Thymus (tissue), 11 donors: ENCODE results near the gene POU2F3. TPM values are rescaled to one million over a fixed set of nuclear protein-coding genes. Genes with fewer than 3 reads are reported as not detected.
A peak's percentile ranks its signal among the peaks of the same experiment; 100 is the strongest.

Source experiments
- DNase-seq, 9 donors: peaks; one replicate each; pipeline ENCODE4 v3.0.0-alpha.2; 2013; ENCODE audit warnings: low spot score in 9 of 9, low read depth in 6 of 9, missing footprints in 1 of 9
- H3K27ac ChIP-seq, 2 donors: one replicate each; pipeline ENCODE4 v1.5.1; 2013; ENCODE audit warnings: control low read depth in 1 of 2, low read depth in 1 of 2, low read length in 1 of 2, mild to moderate bottlenecking in 1 of 2, moderate library complexity in 1 of 2
- H3K27me3 ChIP-seq, 2 donors: one replicate each; pipeline ENCODE4 v1.5.1; 2013; ENCODE audit warnings: low read length in 1 of 2; ENCODE audit not compliant: control insufficient read depth in 2 of 2, insufficient read depth in 1 of 2
- H3K36me3 ChIP-seq, 2 donors: one replicate each; pipeline ENCODE4 v1.5.1; 2013; ENCODE audit warnings: low read length in 1 of 2, mild to moderate bottlenecking in 1 of 2, moderate library complexity in 1 of 2; ENCODE audit not compliant: control insufficient read depth in 2 of 2, insufficient read depth in 2 of 2
- H3K4me1 ChIP-seq, 2 donors: one replicate each; pipeline ENCODE4 v1.5.1; 2013; ENCODE audit warnings: low read length in 2 of 2; ENCODE audit not compliant: control insufficient read depth in 2 of 2, insufficient read depth in 2 of 2
- H3K4me3 ChIP-seq, 2 donors: one replicate each; pipeline ENCODE4 v1.5.1; 2013; ENCODE audit warnings: low read length in 2 of 2, control low read depth in 1 of 2, mild to moderate bottlenecking in 1 of 2
- H3K9me3 ChIP-seq, 2 donors: one replicate each; pipeline ENCODE4 v1.5.1; 2013; ENCODE audit warnings: low read length in 1 of 2, mild to moderate bottlenecking in 1 of 2; ENCODE audit not compliant: control insufficient read depth in 2 of 2, insufficient read depth in 1 of 2
- WGBS: extraction: QIAGEN DNeasy Blood & Tissue Kit; methylation state at CpG from one replicate; pipeline ENCODE4 v1.1.7; 2013; 5-methylcytosine and 5-hydroxymethylcytosine counted together
- polyA plus RNA-seq: library from polyadenylated mRNA; stranded (reverse); fragments of 200-250 nt; gene quantifications from one replicate; pipeline ENCODE4 v1.2.3, GENCODE V29; 2013
- total RNA-seq: library from RNA; stranded (reverse); fragments of 120-200 nt; gene quantifications from one replicate; pipeline ENCODE4 v1.2.4, GENCODE V29; 2013
- donor health status: healthy.

Gene POU2F3
- total and polyA plus RNA-seq, 2 donors, result 0.19 to 2.0 TPM

DNA sequence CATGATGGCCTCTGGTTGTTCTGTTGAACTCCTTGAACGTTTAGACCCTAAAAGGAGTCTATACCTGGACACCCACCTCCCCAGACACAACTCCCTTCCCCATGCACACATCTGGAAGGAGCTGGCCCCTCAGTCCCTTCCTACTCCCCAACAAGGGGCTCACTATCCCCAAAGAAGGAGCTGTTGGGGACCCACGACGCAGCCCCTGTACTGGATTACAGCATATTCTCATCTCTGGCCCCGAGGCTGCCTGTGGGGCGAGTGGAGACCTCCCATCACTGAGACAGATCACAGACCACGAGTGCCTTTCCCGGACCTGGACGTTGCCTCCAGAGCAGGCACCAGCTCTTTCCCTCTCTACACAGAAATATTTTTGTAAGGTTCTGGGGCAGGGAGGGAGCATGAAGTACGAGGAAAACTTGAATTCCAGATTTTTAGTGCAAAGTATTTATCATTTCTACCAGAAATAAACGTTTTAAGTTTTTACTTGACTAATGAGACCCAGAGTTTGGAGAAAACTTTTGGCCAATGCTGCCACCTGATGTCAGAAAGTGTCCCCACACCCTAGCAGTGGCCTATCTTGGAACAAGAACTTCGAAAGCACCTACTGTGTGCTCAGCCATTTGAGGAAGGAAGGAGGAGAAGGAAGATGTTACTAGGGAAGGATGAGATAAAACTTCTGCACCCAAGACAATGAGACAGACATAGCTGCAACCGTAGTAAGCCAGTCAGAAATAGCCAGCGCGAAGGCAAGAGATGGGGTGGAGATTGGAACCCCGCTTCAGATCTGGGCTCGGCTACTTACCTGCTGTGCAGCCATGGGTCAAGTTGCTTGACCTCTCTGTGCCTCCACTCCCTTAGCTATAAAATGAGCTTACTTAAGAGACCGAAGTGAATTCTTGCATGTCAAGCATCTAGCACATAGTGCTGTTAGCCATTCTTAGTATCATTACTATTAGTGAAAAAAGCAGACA, 10.2 kb upstream of the POU2F3 start:
- Histone ChIP-seq H3K27me3 (peaks cover 0 to 12% of the 10 kb centered on the region in 2 donors), H3K4me1 (peaks cover 0 to 3% of the 10 kb centered on the region in 2 donors), H3K4me3 (no peak overlapping the region), H3K9me3 (no peaks in the 10 kb centered on the region), H3K36me3 (no peaks in the 10 kb centered on the region), H3K27ac (no peak overlapping the region)
- WGBS, result 81% methylated on average over 17 of the region's 17 CpGs
- no peak for DNase-seq

DNA sequence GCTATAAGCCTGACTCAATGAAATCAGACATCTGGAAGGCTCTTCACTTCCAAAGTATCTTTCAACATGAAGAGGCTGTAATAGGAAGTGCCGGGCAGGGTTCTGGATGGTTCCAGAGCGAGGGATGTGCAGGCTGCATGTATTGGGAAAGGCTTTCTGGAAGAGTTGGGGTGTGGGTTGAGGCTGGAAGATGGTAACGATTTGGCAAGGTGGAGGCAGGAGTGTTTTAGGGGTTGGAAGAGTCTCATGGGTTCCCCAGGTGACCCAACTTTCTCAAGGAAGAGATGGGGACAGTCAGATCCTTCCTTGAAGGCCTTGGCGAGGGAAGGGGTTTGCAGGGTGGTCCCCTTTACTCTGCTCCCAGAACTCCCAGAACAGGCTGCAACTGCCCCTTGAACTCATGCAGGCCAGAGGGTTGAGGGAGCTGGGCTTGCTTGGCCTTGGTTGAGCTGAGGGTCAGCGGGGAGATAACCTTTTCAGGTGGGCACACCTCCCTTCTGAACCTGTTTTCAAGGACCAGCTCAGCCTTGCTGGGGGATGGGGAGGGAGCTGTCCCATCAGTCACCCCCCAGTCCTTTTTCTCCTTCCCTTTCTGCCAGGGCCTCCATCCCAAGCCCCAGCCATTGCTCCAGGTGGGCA, 9.4 kb upstream of the POU2F3 start:
- DNase-seq, result no peak
- H3K9me3 ChIP-seq, result no peaks in the 10 kb centered on the region
- H3K4me1 ChIP-seq, result no peaks in the 10 kb centered on the region
- H3K27ac ChIP-seq, result no peak overlapping the region
- WGBS, result 91% methylated on average over 5 of the region's 5 CpGs
- H3K4me3 ChIP-seq, result no peak overlapping the region
- H3K36me3 ChIP-seq, result no peaks in the 10 kb centered on the region
- peaks cover 0 to 10% of the 10 kb centered on the region in 2 donors for H3K27me3 ChIP-seq

DNA sequence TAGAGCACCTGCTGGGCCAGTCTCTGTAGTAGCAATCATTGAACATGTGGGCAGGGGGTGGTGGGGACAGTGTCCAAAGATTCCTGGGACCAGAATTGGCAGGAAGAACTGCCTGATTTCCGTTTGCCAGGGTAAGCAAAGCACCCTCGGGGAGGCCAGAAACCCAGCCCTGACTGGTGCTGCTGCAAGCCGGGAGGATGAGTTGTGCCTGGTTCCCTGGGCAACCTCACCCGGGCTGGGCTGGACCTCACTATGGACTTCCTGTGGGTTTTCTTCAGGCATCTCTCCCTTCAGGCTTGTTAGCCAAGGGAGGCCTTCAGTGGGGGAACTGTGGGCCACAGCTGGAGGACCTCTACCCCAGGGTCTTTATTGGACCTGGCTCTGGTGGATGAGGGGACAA, 8.0 kb upstream of the POU2F3 start:
- Histone ChIP-seq H3K9me3 (no peaks in the 10 kb centered on the region), H3K4me3 (no peak overlapping the region), H3K27me3 (peaks cover 0 to 16% of the 10 kb centered on the region in 2 donors), H3K36me3 (no peaks in the 10 kb centered on the region), H3K4me1 (no peaks in the 10 kb centered on the region), H3K27ac (no peak overlapping the region)
- no peak for DNase-seq
- 90% methylated on average over 4 of the region's 4 CpGs for WGBS

DNA sequence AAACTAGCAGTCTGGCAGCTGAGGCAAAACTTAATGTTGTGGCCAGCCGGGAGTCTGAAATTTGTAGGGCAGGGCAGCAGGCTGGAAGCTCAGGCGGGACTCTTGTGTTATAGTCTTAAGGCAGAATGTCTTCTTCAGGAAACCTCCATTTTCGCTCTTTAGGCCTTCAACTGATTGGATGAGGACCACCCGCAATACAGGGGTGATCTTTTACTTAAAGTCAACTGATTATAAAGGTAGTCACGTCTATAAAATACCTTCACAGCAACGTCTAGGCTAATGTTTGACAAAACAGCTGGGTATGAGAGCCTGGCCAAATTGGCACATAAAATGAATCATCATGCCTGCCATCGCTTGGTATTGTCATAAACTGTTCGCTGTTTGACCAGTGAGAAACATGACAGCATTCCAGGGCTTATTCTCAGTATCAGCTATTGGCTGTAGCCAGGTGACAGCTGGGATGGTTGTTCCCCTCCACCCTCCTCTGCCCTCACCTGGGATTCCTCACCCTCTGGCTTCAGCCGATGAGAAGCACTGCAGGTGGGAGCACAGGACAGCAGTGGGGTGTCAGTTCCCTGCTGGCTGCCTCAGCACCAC, 6.6 kb upstream of the POU2F3 start:
- WGBS, result 94% methylated on average over 9 of the region's 9 CpGs

DNA sequence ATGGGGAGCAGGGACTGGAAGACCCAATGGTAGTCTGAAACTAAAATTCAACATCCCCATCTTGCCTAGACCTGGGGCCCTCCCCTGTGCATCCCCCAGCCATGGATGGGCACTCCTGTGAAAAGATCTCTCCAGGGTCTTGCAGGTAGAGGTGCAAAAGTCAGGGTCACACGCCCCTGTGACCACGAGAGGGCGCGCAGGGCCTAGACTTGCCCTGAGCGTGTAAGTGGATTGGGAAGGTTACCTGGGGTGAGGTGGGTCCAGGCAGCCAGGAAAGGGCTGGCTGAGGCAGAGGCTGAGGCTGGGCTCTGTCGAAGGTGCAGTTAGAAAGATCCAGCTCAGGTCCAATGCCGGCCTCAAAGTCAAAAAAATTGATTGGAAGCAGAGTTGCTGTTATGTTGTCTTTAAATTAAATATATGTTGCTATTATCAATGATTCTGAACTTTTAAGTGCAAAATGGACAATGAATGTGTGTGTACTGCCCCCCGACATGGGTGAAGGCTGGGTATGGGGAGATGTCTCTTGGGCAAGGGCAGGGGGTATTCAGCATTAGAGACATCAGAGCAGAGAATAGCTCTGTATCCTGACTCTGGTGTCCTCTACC, 4.8 kb upstream of the POU2F3 start:
- Histone ChIP-seq H3K27ac (no peak overlapping the region), H3K9me3 (no peaks in the 10 kb centered on the region), H3K36me3 (no peaks in the 10 kb centered on the region), H3K4me3 (no peak overlapping the region), H3K27me3 (peaks cover 14 to 40% of the 10 kb centered on the region in 2 donors), H3K4me1 (no peaks in the 10 kb centered on the region)
- peak in 6 of 9 donors; percentile 13 to 60 (median 22) for DNase-seq
- WGBS, result 14% methylated on average over 8 of the region's 8 CpGs

More for the DNA sequence above, 6.6 kb upstream of the POU2F3 start:
- no peak overlapping the region for H3K4me3 ChIP-seq
- no peaks in the 10 kb centered on the region for H3K9me3 ChIP-seq
- no peaks in the 10 kb centered on the region for H3K4me1 ChIP-seq
- peaks cover 0 to 26% of the 10 kb centered on the region in 2 donors for H3K27me3 ChIP-seq
- no peak for DNase-seq
- no peak overlapping the region for H3K27ac ChIP-seq
- no peaks in the 10 kb centered on the region for H3K36me3 ChIP-seq

DNA sequence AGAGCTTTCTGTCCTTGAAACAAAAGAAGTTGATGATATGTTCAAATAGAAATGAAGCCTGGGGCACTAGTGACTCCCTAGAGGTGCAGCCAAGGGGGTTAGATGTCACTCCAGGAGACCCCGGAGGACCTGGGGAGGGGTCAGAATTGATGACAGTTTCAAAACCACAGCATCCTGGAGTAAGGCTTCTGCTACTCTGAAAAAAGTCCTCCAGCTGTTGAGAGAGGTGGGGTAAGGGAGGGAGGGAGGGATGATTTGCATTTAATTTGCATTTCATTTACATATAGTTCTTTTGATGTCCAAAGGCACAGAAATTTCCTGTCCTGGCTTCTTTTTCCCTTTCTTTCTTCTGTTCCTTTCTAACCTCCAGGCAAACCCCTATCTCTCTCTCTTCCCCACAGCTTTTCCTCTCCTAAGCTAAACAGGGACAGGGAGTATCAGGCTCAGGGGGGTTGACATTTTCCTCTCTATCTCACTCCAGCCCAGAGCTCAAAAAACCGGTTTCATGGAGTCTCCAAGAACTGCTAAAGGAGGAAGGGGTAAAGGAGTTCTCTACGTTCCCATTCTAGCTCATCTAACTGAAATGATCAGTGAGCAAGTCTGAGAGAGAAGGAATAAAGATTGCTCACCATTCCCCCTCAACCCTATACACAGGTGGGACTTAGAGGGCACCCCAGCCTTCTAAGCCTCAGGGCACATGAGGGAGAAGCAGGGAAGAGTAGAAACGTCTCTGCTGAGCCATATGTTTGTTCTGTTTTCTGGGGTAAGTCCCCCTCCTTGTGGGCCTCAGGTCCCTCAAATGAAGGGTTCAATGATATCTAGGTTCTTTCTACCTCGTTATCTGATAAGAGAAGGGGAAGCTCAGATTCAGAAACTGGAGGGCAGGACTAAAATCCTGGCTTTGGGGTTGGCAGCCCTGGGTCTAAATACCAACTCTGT, 3.5 kb upstream of the POU2F3 start:
- Histone ChIP-seq H3K9me3 (no peaks in the 10 kb centered on the region), H3K36me3 (no peaks in the 10 kb centered on the region), H3K4me3 (no peak overlapping the region), H3K27me3 (peaks cover 21 to 54% of the 10 kb centered on the region in 2 donors), H3K27ac (no peak overlapping the region), H3K4me1 (no peaks in the 10 kb centered on the region)
- DNase-seq, result no peak
- WGBS, result 55% methylated on average over 5 of the region's 5 CpGs

DNA sequence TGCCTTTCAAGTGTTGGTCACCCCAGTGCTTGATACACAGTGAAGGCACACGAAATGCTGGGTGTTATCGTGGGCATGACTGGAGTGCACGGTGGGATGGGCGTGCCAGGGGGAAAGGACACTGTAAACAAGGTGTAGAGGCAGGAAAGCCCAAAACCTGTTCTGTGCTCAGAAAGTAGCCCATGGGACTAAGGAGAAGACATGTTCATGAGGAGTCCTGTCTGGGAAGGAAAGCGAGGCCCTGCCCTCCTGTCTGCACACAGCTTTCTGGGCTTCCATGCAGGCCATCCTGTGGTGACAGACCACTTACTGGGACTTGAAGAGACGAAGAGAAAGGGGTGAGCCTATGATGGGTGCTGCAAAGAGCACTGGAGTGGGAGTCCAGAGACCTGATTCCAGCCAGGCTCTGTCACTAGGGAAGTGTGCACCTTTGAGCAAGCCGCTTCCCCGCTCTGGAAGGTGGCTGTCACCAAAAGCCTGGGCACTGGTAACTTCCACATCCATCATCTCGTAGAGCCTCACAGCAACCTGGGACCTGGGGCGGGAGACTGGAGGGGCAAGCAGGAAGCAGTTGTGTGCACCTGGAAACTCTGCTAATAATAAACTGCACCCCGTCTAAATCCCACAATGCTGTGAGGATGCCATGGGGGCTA, 846 bp upstream of the POU2F3 start:
- 88% methylated on average over 11 of the region's 11 CpGs for WGBS
- H3K36me3 ChIP-seq, result no peaks in the 10 kb centered on the region
- no peak for DNase-seq
- peaks cover 21 to 67% of the 10 kb centered on the region in 2 donors for H3K27me3 ChIP-seq
- H3K9me3 ChIP-seq, result no peaks in the 10 kb centered on the region
- no peak overlapping the region for H3K27ac ChIP-seq
- no peak overlapping the region for H3K4me3 ChIP-seq
- no peaks in the 10 kb centered on the region for H3K4me1 ChIP-seq

DNA sequence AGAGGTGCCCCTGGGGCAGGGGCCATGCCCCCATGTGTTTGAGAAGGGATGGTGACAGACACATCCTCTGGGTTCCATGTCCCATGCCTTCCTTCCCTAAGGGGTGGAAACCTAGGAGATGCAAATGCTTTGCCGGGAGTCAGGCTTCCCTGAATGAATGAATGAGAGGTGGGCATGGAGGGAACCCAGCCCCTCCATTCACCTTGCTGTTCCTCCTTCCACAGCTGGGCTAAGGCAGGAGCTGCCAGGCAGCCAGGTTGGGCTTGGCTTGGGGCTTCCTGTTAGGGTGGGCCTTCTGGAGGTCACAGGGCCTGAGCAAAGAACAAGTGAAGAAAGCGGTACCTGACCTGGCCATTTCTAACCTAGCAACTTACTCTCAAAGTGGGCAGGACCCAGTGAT, 926 bp downstream of the POU2F3 start:
- Histone ChIP-seq H3K9me3 (no peaks in the 10 kb centered on the region), H3K27me3 (peaks cover 21 to 68% of the 10 kb centered on the region in 2 donors), H3K4me1 (no peaks in the 10 kb centered on the region), H3K36me3 (no peaks in the 10 kb centered on the region), H3K4me3 (no peak overlapping the region), H3K27ac (no peak overlapping the region)
- WGBS, result 96% methylated on average over 2 of the region's 2 CpGs
- DNase-seq, result no peak
